ENCODE data around the gene CDC123. TPM values are rescaled to one million over a fixed set of nuclear protein-coding genes. Genes with fewer than 3 reads are reported as not detected.
"Not testable (repeated sequence)": the region's sequence is repeated elsewhere in the genome, so short reads cannot be mapped to it uniquely, and the experiment has no call there.

Gene CDC123
- total and polyA plus RNA-seq, 8 donors, result 51.9 to 98.6 (median 90.7) TPM

- ATAC-seq, result no peak
- H3K27me3 ChIP-seq, result no peaks in the 10 kb centered on the region
- intact Hi-C loops (cut with DNase I), result loop anchor here in 1 of 2 donors (5.0 kb wide), 1 partner anchor 450 kb away; no protein-coding TSS in a partner anchor
- no peak for DNase-seq
- H3K9me3 ChIP-seq, result no peaks in the 10 kb centered on the region
- TF ChIP-seq CTCF (IDR thresholded peaks at IDR 0.05), result no peak
- peaks cover 10 to 36% of the 10 kb centered on the region in 2 donors for H3K4me1 ChIP-seq
- H3K27ac ChIP-seq, result no peak overlapping the region
- no peaks in the 10 kb centered on the region for H3K36me3 ChIP-seq
- no peak overlapping the region for H3K4me3 ChIP-seq
Measured at GRCh38 chr10:12262278-12262981, 66.4 kb downstream of the CDC123 start.

- DNase-seq (peak; percentile 53 to 94 (median 76)), ATAC-seq (peak; percentile 90)
- Histone ChIP-seq H3K4me3 (peak overlapping the region in 1 of 2 donors; percentile 23), H3K27me3 (no peaks in the 10 kb centered on the region), H3K36me3 (no peaks in the 10 kb centered on the region), H3K4me1 (peaks cover 10 to 36% of the 10 kb centered on the region in 2 donors), H3K9me3 (no peaks in the 10 kb centered on the region), H3K27ac (peak overlapping the region in 1 of 2 donors; percentile 66)
- TF ChIP-seq CTCF (IDR thresholded peaks at IDR 0.05), result peak; percentile 70 to 79
- intact Hi-C loops (cut with DNase I), result loop anchor here in 1 of 2 donors (5.0 kb wide), 1 partner anchor 448 kb away; no protein-coding TSS in a partner anchor
Measured at GRCh38 chr10:12264204-12264940, 68.4 kb downstream of the CDC123 start.

- H3K9me3 ChIP-seq, result no peaks in the 10 kb centered on the region
- DNase-seq, result no peak
- intact Hi-C loops (cut with DNase I), result loop anchor here in 1 of 2 donors (5.0 kb wide), 1 partner anchor 388 kb away; no protein-coding TSS in a partner anchor
- H3K36me3 ChIP-seq, result no peaks in the 10 kb centered on the region
- TF ChIP-seq CTCF (IDR thresholded peaks at IDR 0.05), result no peak
- no peak for ATAC-seq
- H3K4me3 ChIP-seq, result no peak overlapping the region
- no peaks in the 10 kb centered on the region for H3K27me3 ChIP-seq
- H3K4me1 ChIP-seq, result peaks cover 10 to 43% of the 10 kb centered on the region in 2 donors
- H3K27ac ChIP-seq, result no peak overlapping the region
Measured at GRCh38 chr10:12269056-12269455, 73.1 kb downstream of the CDC123 start.

- DNase-seq, result no peak
- no peak overlapping the region for H3K4me3 ChIP-seq
- peak overlapping the region in 1 of 2 donors; percentile 80 for H3K27ac ChIP-seq
- no peaks in the 10 kb centered on the region for H3K36me3 ChIP-seq
- no peak for ATAC-seq
- TF ChIP-seq CTCF (IDR thresholded peaks at IDR 0.05), result no peak
- no peaks in the 10 kb centered on the region for H3K27me3 ChIP-seq
- H3K4me1 ChIP-seq, result peaks cover 3 to 22% of the 10 kb centered on the region in 2 donors
- no peaks in the 10 kb centered on the region for H3K9me3 ChIP-seq
- intact Hi-C loops (cut with DNase I), result no loop called here
Measured at GRCh38 chr10:12271210-12271540, 75.2 kb downstream of the CDC123 start.

- intact Hi-C loops (cut with DNase I); H3K27me3 ChIP-seq; H3K4me1 ChIP-seq; H3K27ac ChIP-seq; ATAC-seq; DNase-seq; H3K36me3 ChIP-seq; H3K4me3 ChIP-seq; H3K9me3 ChIP-seq: not testable (repeated sequence)
Measured at GRCh38 chr10:12277862-12278261, 81.9 kb downstream of the CDC123 start.

Data from left lung (tissue), 10 donors.